Endothelial cell (in vitro differentiated cells): ENCODE measurements around the gene IL1RAP. TPM values are rescaled to one million over a fixed set of nuclear protein-coding genes. Genes with fewer than 3 reads are reported as not detected.

Experiments used
- DNase-seq: peaks from one replicate; pipeline ENCODE4 v3.0.0; 2021; ENCODE audit warnings: low spot score
- H3K27ac Mint-ChIP-seq: one replicate; pipeline ENCODE4 v1.8.0; 2021; ENCODE audit warnings: mixed read lengths, inconsistent platforms; ENCODE audit not compliant: unreplicated experiment
- H3K27me3 Mint-ChIP-seq: one replicate; pipeline ENCODE4 v1.8.0; 2021; ENCODE audit warnings: mild to moderate bottlenecking, moderate library complexity, mixed read lengths, inconsistent platforms; ENCODE audit not compliant: unreplicated experiment
- H3K36me3 Mint-ChIP-seq: one replicate; pipeline ENCODE4 v1.8.0; 2021; ENCODE audit warnings: mild to moderate bottlenecking, low read depth, mixed read lengths, inconsistent platforms; ENCODE audit not compliant: unreplicated experiment
- H3K4me1 Mint-ChIP-seq: one replicate; pipeline ENCODE4 v1.8.0; 2021; ENCODE audit warnings: mild to moderate bottlenecking, mixed read lengths, inconsistent platforms; ENCODE audit not compliant: unreplicated experiment
- H3K4me3 Mint-ChIP-seq: one replicate; pipeline ENCODE4 v1.8.0; 2021; ENCODE audit warnings: mild to moderate bottlenecking, mixed read lengths, inconsistent platforms; ENCODE audit not compliant: unreplicated experiment
- H3K9me3 Mint-ChIP-seq: one replicate; pipeline ENCODE4 v1.8.0; 2021; ENCODE audit warnings: mixed read lengths, inconsistent platforms; ENCODE audit not compliant: unreplicated experiment
- total RNA-seq: library from RNA; stranded (reverse); fragmentation: NEBNext Ultra II Directional; extraction: Animal tissue kit (Norgen Biotek cat#: 25700); gene quantifications from one replicate; pipeline ENCODE4 v1.2.1, GENCODE V29; 2021; ENCODE audit not compliant: unreplicated experiment
- TF ChIP-seq, protein P1 (sequence below): fragments of 200-600 bp; sonication (generic); IDR thresholded peaks from one replicate; pipeline ENCODE4 v1.5.0; 2021; ENCODE audit warnings: antibody characterized with exemption; ENCODE audit not compliant: unreplicated experiment

The IL1RAP gene
- total RNA-seq, 1 donor from 2014 or later: 7.7 TPM

GRCh38 chr3:190545191-190545590 lies 31.3 kb downstream of the IL1RAP start:
- Mint-ChIP-seq H3K4me1 (no peaks in the 10 kb centered on the region), H3K27me3 (no peaks in the 10 kb centered on the region), H3K36me3 (no peaks in the 10 kb centered on the region), H3K4me3 (no peak overlapping the region), H3K9me3 (no peaks in the 10 kb centered on the region), H3K27ac (no peak overlapping the region)
- TF ChIP-seq, protein P1, sequence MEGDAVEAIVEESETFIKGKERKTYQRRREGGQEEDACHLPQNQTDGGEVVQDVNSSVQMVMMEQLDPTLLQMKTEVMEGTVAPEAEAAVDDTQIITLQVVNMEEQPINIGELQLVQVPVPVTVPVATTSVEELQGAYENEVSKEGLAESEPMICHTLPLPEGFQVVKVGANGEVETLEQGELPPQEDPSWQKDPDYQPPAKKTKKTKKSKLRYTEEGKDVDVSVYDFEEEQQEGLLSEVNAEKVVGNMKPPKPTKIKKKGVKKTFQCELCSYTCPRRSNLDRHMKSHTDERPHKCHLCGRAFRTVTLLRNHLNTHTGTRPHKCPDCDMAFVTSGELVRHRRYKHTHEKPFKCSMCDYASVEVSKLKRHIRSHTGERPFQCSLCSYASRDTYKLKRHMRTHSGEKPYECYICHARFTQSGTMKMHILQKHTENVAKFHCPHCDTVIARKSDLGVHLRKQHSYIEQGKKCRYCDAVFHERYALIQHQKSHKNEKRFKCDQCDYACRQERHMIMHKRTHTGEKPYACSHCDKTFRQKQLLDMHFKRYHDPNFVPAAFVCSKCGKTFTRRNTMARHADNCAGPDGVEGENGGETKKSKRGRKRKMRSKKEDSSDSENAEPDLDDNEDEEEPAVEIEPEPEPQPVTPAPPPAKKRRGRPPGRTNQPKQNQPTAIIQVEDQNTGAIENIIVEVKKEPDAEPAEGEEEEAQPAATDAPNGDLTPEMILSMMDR: no peak
- no peak for DNase-seq

DNA sequence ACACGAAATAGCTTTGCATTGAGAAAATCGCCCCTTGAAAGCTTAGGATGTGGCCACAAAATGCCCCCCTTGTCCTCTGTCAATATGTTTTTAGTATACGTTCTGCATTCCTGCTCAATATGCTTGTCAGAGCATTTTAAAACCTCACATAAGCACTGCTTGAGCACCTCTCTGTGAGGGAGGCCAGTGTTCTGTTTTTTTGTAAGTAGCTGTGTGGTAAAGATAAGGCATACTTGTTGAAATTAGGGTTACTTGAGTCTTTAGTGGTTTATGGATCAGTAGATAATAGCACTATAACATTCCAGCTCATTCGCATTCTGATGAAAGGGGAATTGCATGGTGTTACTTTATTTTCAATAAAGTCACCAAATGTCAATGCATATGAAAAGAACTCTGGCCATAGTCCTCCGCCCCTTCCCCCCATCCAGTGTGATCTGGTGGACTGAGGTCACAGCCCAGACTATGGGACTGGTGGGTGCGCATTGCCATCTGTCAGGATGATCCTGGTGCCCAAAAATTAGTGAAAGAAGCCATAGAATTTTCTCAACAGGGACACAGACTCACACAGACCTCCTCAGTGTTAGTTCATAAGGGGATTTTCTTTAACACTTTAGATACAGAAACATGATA lies 33.1 kb downstream of the IL1RAP start:
- no peaks in the 10 kb centered on the region for H3K27me3 Mint-ChIP-seq
- no peak overlapping the region for H3K4me3 Mint-ChIP-seq
- TF ChIP-seq, protein P1: no peak
- H3K27ac Mint-ChIP-seq: no peak overlapping the region
- H3K9me3 Mint-ChIP-seq: no peaks in the 10 kb centered on the region
- no peaks in the 10 kb centered on the region for H3K4me1 Mint-ChIP-seq
- H3K36me3 Mint-ChIP-seq: no peaks in the 10 kb centered on the region
- no peak for DNase-seq

DNA sequence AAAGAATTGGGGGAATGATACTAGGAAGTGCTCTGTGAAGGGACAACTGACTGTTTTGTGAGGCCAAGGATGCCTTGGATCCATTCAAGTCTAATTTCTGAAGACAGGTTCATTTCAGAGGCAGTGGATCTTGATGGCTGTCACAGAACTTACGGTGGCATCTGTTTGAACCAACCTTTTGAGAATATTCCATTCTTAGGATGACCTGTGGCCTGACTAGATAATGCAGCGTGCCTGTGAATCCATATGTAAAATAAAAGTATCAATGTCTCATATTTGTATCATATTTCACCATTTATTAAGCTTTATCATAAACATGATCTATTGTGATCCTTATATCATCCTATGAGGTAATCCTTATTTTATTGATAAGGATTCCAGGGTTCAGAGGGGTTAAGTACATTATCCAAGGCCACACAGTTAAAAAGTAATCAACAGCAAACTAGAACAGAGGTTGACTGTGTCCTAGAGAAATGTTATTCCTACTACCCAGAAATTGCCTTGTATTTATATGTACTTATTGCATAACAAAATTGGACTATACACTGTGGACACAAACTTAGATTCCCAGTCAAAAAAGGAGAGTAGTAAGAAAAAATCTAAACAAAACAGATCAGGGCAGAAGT lies 34.3 kb downstream of the IL1RAP start:
- TF ChIP-seq, protein P1: no peak
- no peak for DNase-seq
- Mint-ChIP-seq H3K27me3 (no peaks in the 10 kb centered on the region), H3K27ac (no peak overlapping the region), H3K4me3 (no peak overlapping the region), H3K4me1 (peaks cover under 1% of the 10 kb centered on the region), H3K9me3 (peaks cover 2% of the 10 kb centered on the region), H3K36me3 (no peaks in the 10 kb centered on the region)

DNA sequence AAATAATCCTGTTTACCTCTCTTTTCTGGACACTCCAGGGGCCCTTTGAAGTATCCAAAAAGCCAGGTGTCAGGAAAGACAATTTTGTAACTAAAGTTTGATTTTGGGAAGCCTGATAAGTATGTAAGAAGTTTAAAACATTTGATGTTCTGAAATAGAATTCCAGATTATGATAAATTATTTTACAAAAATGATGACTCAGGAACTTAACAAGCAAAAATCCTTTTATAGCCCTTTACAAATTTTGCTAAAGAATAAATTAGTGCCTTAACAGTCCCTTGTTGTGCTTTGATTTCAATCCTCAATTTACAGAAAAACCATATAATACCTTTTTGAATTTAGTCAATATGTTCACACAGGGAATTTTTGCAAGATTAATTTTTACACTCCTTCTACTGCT lies 38.1 kb downstream of the IL1RAP start:
- Mint-ChIP-seq H3K9me3 (peaks cover 5% of the 10 kb centered on the region), H3K27ac (no peak overlapping the region), H3K36me3 (no peaks in the 10 kb centered on the region), H3K4me1 (peaks cover 3% of the 10 kb centered on the region), H3K4me3 (no peak overlapping the region), H3K27me3 (no peaks in the 10 kb centered on the region)
- no peak for DNase-seq
- TF ChIP-seq, protein P1: no peak
